Measurements from ENCODE around the gene MUC5B.

MUC5B gene

GRCh38 chr11:1300569-1301187 is 77.8 kb downstream of the MUC5B start:
- DNase-seq (ENCODE audit: low read depth, low spot score) = no peak
- H3K4me3 ChIP-seq (ENCODE audit: low read length) = no peak overlapping the region

GRCh38 chr11:1301220-1302000 is 78.5 kb downstream of the MUC5B start:
- DNase-seq (ENCODE audit: low read depth, low spot score) = no peak

GRCh38 chr11:1302041-1302460 is 79.2 kb downstream of the MUC5B start:
- DNase-seq (ENCODE audit: low read depth, low spot score) = no peak
- no peak overlapping the region for H3K4me3 ChIP-seq (ENCODE audit: low read length)

More at GRCh38 chr11:1301220-1302000, 78.5 kb downstream of the MUC5B start:
- H3K4me3 ChIP-seq (ENCODE audit: low read length) = no peak overlapping the region

GRCh38 chr11:1302461-1303125 is 79.7 kb downstream of the MUC5B start:
- H3K4me3 ChIP-seq (ENCODE audit: low read length) = no peak overlapping the region
- DNase-seq (ENCODE audit: low read depth, low spot score) = no peak

GRCh38 chr11:1303126-1303821 is 80.4 kb downstream of the MUC5B start:
- DNase-seq (ENCODE audit: low read depth, low spot score) = peak; percentile 15

GRCh38 chr11:1303973-1304372 is 81.1 kb downstream of the MUC5B start:
- DNase-seq (ENCODE audit: low read depth, low spot score) = no peak
- H3K4me3 ChIP-seq (ENCODE audit: low read length) = no peak overlapping the region

More at GRCh38 chr11:1303126-1303821, 80.4 kb downstream of the MUC5B start:
- no peak overlapping the region for H3K4me3 ChIP-seq (ENCODE audit: low read length)

- H3K4me3 ChIP-seq (ENCODE audit: low read length) = no peak overlapping the region
- DNase-seq (ENCODE audit: low read depth, low spot score) = no peak
Measured at GRCh38 chr11:1304380-1304779, 81.5 kb downstream of the MUC5B start.

- H3K4me3 ChIP-seq (ENCODE audit: low read length) = no peak overlapping the region
Measured at GRCh38 chr11:1305063-1305495, 82.2 kb downstream of the MUC5B start.

GRCh38 chr11:1305501-1306056 is 82.7 kb downstream of the MUC5B start:
- no peak for DNase-seq (ENCODE audit: low read depth, low spot score)
- no peak overlapping the region for H3K4me3 ChIP-seq (ENCODE audit: low read length)

More at GRCh38 chr11:1305063-1305495, 82.2 kb downstream of the MUC5B start:
- DNase-seq (ENCODE audit: low read depth, low spot score) = no peak

GRCh38 chr11:1306186-1307162 is 83.6 kb downstream of the MUC5B start:
- no peak for DNase-seq (ENCODE audit: low read depth, low spot score)
- H3K4me3 ChIP-seq (ENCODE audit: low read length) = no peak overlapping the region

GRCh38 chr11:1307163-1307870 is 84.5 kb downstream of the MUC5B start:
- no peak overlapping the region for H3K4me3 ChIP-seq (ENCODE audit: low read length)
- DNase-seq (ENCODE audit: low read depth, low spot score) = no peak

- no peak for DNase-seq (ENCODE audit: low read depth, low spot score)
- H3K4me3 ChIP-seq (ENCODE audit: low read length) = peak overlapping the region; percentile 61
Measured at GRCh38 chr11:1307998-1308742, 85.3 kb downstream of the MUC5B start.

GRCh38 chr11:1308743-1309497 is 86.1 kb downstream of the MUC5B start:
- peak overlapping the region; percentile 61 for H3K4me3 ChIP-seq (ENCODE audit: low read length)
- no peak for DNase-seq (ENCODE audit: low read depth, low spot score)

GRCh38 chr11:1309498-1310317 is 86.8 kb downstream of the MUC5B start, which contains the start of gene TOLLIP:
Gene TOLLIP (minus strand): TSS chr11:1309632. CDS start chr11:1309498, 134 bp downstream.
- DNase-seq (ENCODE audit: low read depth, low spot score) = peak; percentile 80
- peak within 1 kb of the TSS; percentile 75 for H3K4me3 ChIP-seq (ENCODE audit: low read length)

- H3K4me3 ChIP-seq (ENCODE audit: low read length) = peak overlapping the region; percentile 75
- DNase-seq (ENCODE audit: low read depth, low spot score) = no peak
Measured at GRCh38 chr11:1310318-1310687, 87.4 kb downstream of the MUC5B start.

All from Jurkat, Clone E6-1 (cell line).